NCI-H226 (cell line): ENCODE measurements around the gene TENM4.

ENCODE experiments used
- DNase-seq: peaks from one replicate; pipeline ENCODE4 v3.0.0-alpha.2; 2015

TENM4 gene

GRCh38 chr11:78666675-78667160 lies 774.1 kb downstream of the TENM4 start:
- DNase-seq = peak; percentile 34

GRCh38 chr11:78664636-78665035 lies 776.2 kb downstream of the TENM4 start:
- DNase-seq = no peak

- DNase-seq = no peak
Measured at GRCh38 chr11:78662811-78663210, 778.0 kb downstream of the TENM4 start.

- DNase-seq = no peak
Measured at GRCh38 chr11:78660471-78660870, 780.4 kb downstream of the TENM4 start.

- DNase-seq = no peak
Measured at GRCh38 chr11:78659326-78660270, 781.2 kb downstream of the TENM4 start.

GRCh38 chr11:78657968-78658839 lies 782.6 kb downstream of the TENM4 start:
- DNase-seq = no peak

GRCh38 chr11:78657441-78657840 lies 783.4 kb downstream of the TENM4 start:
- no peak for DNase-seq

GRCh38 chr11:78656984-78657383 lies 783.8 kb downstream of the TENM4 start:
- DNase-seq = no peak

- DNase-seq = no peak
Measured at GRCh38 chr11:78656327-78656726, 784.5 kb downstream of the TENM4 start.

GRCh38 chr11:78655561-78655960 lies 785.3 kb downstream of the TENM4 start:
- no peak for DNase-seq

- DNase-seq = no peak
Measured at GRCh38 chr11:78654866-78655265, 786.0 kb downstream of the TENM4 start.

GRCh38 chr11:78654071-78654470 lies 786.8 kb downstream of the TENM4 start:
- no peak for DNase-seq

GRCh38 chr11:78653294-78653909 lies 787.4 kb downstream of the TENM4 start:
- DNase-seq = no peak

GRCh38 chr11:78652843-78653239 lies 788.0 kb downstream of the TENM4 start:
- DNase-seq = no peak

- no peak for DNase-seq
Measured at GRCh38 chr11:78651923-78652842, 788.6 kb downstream of the TENM4 start.

- no peak for DNase-seq
Measured at GRCh38 chr11:78651136-78651775, 789.6 kb downstream of the TENM4 start.

GRCh38 chr11:78649361-78650215 lies 791.2 kb downstream of the TENM4 start:
- DNase-seq = no peak

- no peak for DNase-seq
Measured at GRCh38 chr11:78647986-78648875, 792.6 kb downstream of the TENM4 start.

- DNase-seq = no peak
Measured at GRCh38 chr11:78647266-78647915, 793.4 kb downstream of the TENM4 start.
